Stimulated activated CD8-positive, alpha-beta memory T cell treated with anti-CD3 and anti-CD28 coated beads, Interleukin-15, amount 100 ng/mL, for 4 hours (primary cell): ENCODE results near the gene DDX1.
"Not testable (repeated sequence)": the region's sequence is repeated elsewhere in the genome, so short reads cannot be mapped to it uniquely, and the experiment has no call there.

Experiments
- DNase-seq, 2 donors: peaks; one replicate each; pipeline ENCODE4 v3.0.0-alpha.2; 2020; ENCODE audit warnings: low read depth in 2 of 2

Gene DDX1

GRCh38 chr2:15595342-15595905 is 3.8 kb downstream of the DDX1 start:
- no peak for DNase-seq

GRCh38 chr2:15595936-15596335 is 4.3 kb downstream of the DDX1 start:
- no peak for DNase-seq

- no peak for DNase-seq
Observed at GRCh38 chr2:15596350-15596749, 4.7 kb downstream of the DDX1 start.

- no peak for DNase-seq
Observed at GRCh38 chr2:15596968-15597367, 5.3 kb downstream of the DDX1 start.

GRCh38 chr2:15599994-15600393 is 8.3 kb downstream of the DDX1 start:
- DNase-seq: no peak

GRCh38 chr2:15601681-15602080 is 10.0 kb downstream of the DDX1 start:
- no peak for DNase-seq

GRCh38 chr2:15602393-15602792 is 10.7 kb downstream of the DDX1 start:
- no peak for DNase-seq

GRCh38 chr2:15603044-15603765 is 11.5 kb downstream of the DDX1 start:
- no peak for DNase-seq

- no peak for DNase-seq
Observed at GRCh38 chr2:15603948-15604347, 12.3 kb downstream of the DDX1 start.

GRCh38 chr2:15605721-15606120 is 14.1 kb downstream of the DDX1 start:
- no peak for DNase-seq

- DNase-seq: no peak
Observed at GRCh38 chr2:15606481-15607441, 15.1 kb downstream of the DDX1 start.

- DNase-seq: no peak
Observed at GRCh38 chr2:15607709-15608391, 16.2 kb downstream of the DDX1 start.

- no peak for DNase-seq
Observed at GRCh38 chr2:15608392-15608761, 16.7 kb downstream of the DDX1 start.

- no peak for DNase-seq
Observed at GRCh38 chr2:15609341-15610042, 17.8 kb downstream of the DDX1 start.

- DNase-seq: no peak
Observed at GRCh38 chr2:15610430-15610952, 18.8 kb downstream of the DDX1 start.

GRCh38 chr2:15612101-15612500 is 20.4 kb downstream of the DDX1 start:
- not testable (repeated sequence) for DNase-seq

GRCh38 chr2:15613736-15614429 is 22.2 kb downstream of the DDX1 start:
- no peak for DNase-seq

- no peak for DNase-seq
Observed at GRCh38 chr2:15614545-15615300, 23.1 kb downstream of the DDX1 start.

- no peak for DNase-seq
Observed at GRCh38 chr2:15615301-15615920, 23.7 kb downstream of the DDX1 start.
